ENCODE data around the gene SPSB1.
A peak's percentile ranks its signal among the peaks of the same experiment; 100 is the strongest.

The SPSB1 gene

GRCh38 chr1:9331016-9331415, 38.3 kb downstream of the SPSB1 start:
- TF ChIP-seq POLR2A (IDR thresholded peaks at IDR 0.05; ENCODE audit: low read depth, low read length) (no peak), PAX5 (IDR thresholded peaks at IDR 0.05; ENCODE audit: insufficient read depth, low read length, severe bottlenecking) (no peak), POLR2AphosphoS5 (IDR thresholded peaks at IDR 0.05; ENCODE audit: low read depth, low read length) (no peak), SPI1 (IDR thresholded peaks at IDR 0.05; ENCODE audit: low read depth, low read length) (no peak)

GRCh38 chr1:9331558-9332346, 39.1 kb downstream of the SPSB1 start:
- no peak for FAIRE-seq

More at GRCh38 chr1:9331016-9331415, 38.3 kb downstream of the SPSB1 start:
- DNase-seq (ENCODE audit: insufficient read length, low spot score), result no peak
- no peak for FAIRE-seq

DNA sequence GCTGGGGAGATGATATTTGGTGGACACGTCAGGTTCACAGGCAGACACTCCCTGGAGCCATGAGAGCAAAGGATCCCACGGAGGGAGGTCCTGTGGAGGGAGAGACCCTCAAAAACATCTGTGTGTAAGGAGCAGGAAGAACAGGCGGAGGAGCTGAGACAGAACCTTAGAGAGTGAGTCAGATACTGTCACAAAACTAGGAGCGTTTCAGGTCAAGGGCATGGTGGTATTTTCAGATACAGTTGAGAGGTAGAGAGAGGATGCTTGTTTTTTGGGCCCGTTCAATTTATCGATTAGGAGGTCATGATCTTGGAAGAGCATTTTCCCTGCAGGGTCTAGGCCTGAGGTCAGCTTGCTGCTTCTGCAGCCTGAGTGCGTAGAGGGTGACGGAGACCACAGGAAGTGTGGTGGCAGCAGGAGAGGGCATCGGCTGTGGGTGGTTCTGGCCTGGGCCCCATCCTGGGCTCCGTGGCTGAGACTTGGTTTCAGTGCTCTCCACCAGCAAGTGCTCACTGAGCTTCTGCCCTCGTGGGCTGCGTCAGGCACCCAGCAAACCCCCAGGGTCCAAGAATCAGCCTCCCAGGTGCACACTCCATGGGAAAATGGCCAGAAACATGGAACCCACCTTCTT, 39.9 kb downstream of the SPSB1 start:
- TF ChIP-seq POLR2A (IDR thresholded peaks at IDR 0.05; ENCODE audit: low read depth, low read length) (no peak), SPI1 (IDR thresholded peaks at IDR 0.05; ENCODE audit: low read depth, low read length) (no peak), TAF1 (IDR thresholded peaks at IDR 0.05; ENCODE audit: low read depth, low read length) (no peak), PAX5 (IDR thresholded peaks at IDR 0.05; ENCODE audit: insufficient read depth, low read length, severe bottlenecking) (no peak), POLR2AphosphoS5 (IDR thresholded peaks at IDR 0.05; ENCODE audit: low read depth, low read length) (no peak), POU2F2 (IDR thresholded peaks at IDR 0.05; ENCODE audit: low read depth, low read length) (no peak)
- DNase-seq (ENCODE audit: insufficient read length, low spot score) (no peak), FAIRE-seq (peak; percentile 85)

More at GRCh38 chr1:9331558-9332346, 39.1 kb downstream of the SPSB1 start:
- TF ChIP-seq POLR2AphosphoS5 (IDR thresholded peaks at IDR 0.05; ENCODE audit: low read depth, low read length) (no peak), TAF1 (IDR thresholded peaks at IDR 0.05; ENCODE audit: low read depth, low read length) (no peak), POU2F2 (IDR thresholded peaks at IDR 0.05; ENCODE audit: low read depth, low read length) (no peak), PAX5 (IDR thresholded peaks at IDR 0.05; ENCODE audit: insufficient read depth, low read length, severe bottlenecking) (no peak), SPI1 (IDR thresholded peaks at IDR 0.05; ENCODE audit: low read depth, low read length) (no peak), POLR2A (IDR thresholded peaks at IDR 0.05; ENCODE audit: low read depth, low read length) (no peak)
- DNase-seq (ENCODE audit: insufficient read length, low spot score), result no peak

DNA sequence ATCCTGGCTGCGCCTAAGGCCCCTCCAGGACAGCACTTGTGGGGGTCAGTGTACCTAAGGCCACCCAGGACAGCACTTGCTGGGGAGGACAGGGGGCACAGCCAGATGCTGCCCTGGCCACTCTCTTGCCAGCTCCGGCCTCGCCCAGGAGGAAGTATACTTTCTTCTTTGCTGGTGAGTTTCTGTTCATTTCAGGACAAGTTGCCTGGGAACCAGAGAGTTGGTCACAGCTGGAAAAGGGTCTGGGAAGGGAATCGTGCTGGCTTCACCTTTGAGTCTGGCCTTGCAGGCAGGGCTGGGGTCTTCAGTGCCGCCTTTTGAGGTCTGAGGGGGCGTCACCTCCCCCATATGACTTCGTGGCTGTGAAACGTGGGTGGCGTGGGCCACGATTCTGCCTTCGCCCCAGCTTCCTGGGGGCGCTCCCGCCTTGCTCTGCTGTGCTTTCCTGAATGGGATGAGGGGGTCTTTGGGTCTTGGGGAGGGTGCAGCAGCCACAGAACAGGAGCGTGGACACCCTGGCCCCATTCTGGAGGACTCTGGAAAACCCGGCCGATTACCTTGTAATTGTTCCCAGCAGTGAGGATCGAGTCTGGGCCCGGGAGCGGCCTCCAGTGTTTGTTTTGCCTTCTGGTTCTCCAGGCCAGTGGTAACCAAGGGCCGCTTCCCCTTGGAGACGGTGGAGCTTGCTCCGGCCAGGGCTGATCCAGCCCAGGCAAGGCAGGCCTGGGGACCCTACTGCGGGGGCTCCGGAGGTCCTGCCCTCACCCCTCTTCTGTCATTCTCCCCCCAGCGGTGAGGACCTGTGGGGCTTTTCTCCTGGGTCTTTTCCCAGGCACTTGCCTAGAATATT, 45.9 kb downstream of the SPSB1 start:
- FAIRE-seq (no peak), DNase-seq (ENCODE audit: insufficient read length, low spot score) (no peak)
- TF ChIP-seq SPI1 (IDR thresholded peaks at IDR 0.05; ENCODE audit: low read depth, low read length), result no peak
- TF ChIP-seq POLR2AphosphoS5 (IDR thresholded peaks at IDR 0.05; ENCODE audit: low read depth, low read length), result no peak
- TF ChIP-seq POLR2A (IDR thresholded peaks at IDR 0.05; ENCODE audit: low read depth, low read length), result no peak
- TF ChIP-seq POU2F2 (IDR thresholded peaks at IDR 0.05; ENCODE audit: low read depth, low read length), result no peak
- TF ChIP-seq TAF1 (IDR thresholded peaks at IDR 0.05; ENCODE audit: low read depth, low read length), result no peak
- no peak for TF ChIP-seq PAX5 (IDR thresholded peaks at IDR 0.05; ENCODE audit: insufficient read depth, low read length, severe bottlenecking)

- no peak for TF ChIP-seq POU2F2 (IDR thresholded peaks at IDR 0.05; ENCODE audit: low read depth, low read length)
- no peak for TF ChIP-seq POLR2A (IDR thresholded peaks at IDR 0.05; ENCODE audit: low read depth, low read length)
- TF ChIP-seq SPI1 (IDR thresholded peaks at IDR 0.05; ENCODE audit: low read depth, low read length), result no peak
- DNase-seq (ENCODE audit: insufficient read length, low spot score) (no peak), FAIRE-seq (no peak)
Measured at GRCh38 chr1:9340172-9340854, 47.6 kb downstream of the SPSB1 start.

DNA sequence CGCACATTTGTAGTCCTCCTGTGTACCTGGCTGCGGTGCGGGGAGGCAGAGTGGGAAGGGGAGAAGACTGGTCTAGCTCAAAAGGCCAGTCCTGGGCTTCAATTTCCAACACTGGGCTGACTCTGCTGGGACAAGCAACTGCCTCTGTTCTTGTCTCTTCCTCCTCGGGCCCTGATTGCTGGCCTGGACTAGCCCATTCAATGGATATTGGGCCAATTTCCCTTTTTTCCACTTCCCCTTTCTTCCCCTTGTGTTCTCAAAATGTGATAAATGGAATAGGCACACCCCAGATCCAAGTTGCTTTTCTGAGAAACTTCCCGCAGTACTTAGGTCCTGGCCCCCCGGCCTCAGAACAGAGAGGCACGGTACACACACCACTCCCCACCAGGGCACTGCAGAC, 48.2 kb downstream of the SPSB1 start:
- DNase-seq (ENCODE audit: insufficient read length, low spot score) (no peak), FAIRE-seq (no peak)
- TF ChIP-seq SPI1 (IDR thresholded peaks at IDR 0.05; ENCODE audit: low read depth, low read length) (no peak), TAF1 (IDR thresholded peaks at IDR 0.05; ENCODE audit: low read depth, low read length) (no peak), POU2F2 (IDR thresholded peaks at IDR 0.05; ENCODE audit: low read depth, low read length) (no peak), POLR2A (IDR thresholded peaks at IDR 0.05; ENCODE audit: low read depth, low read length) (no peak), PAX5 (IDR thresholded peaks at IDR 0.05; ENCODE audit: insufficient read depth, low read length, severe bottlenecking) (no peak), POLR2AphosphoS5 (IDR thresholded peaks at IDR 0.05; ENCODE audit: low read depth, low read length) (no peak)

DNA sequence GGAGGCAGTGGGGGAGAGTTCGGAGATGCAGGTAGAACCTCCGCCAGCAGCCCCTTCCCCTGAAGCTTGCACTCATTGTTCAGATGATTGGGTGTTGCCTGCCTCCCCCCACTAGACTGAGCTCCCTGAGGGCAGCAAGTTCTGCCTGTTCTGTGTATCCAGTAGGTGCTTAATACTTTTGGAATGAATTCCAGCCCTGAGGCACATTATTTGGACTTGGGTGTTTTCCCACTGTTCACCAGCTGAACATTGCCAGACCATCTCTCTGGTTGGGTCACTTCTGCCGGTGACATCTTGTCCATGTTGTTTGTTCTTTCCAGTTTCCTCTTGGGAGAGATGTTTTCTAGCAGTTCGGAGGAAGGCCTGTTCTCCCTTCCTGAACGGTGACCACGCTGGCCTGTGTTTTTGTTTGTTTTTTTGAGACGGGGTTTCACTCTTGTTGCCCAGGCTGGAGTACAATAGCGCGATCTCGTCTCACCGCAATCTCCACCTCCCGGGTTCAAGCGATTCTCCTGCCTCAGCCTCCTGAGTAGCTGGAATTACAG, 48.7 kb downstream of the SPSB1 start:
- FAIRE-seq (no peak), DNase-seq (ENCODE audit: insufficient read length, low spot score) (no peak)
- TF ChIP-seq SPI1 (IDR thresholded peaks at IDR 0.05; ENCODE audit: low read depth, low read length), result no peak
- no peak for TF ChIP-seq PAX5 (IDR thresholded peaks at IDR 0.05; ENCODE audit: insufficient read depth, low read length, severe bottlenecking)
- TF ChIP-seq POU2F2 (IDR thresholded peaks at IDR 0.05; ENCODE audit: low read depth, low read length), result no peak
- TF ChIP-seq TAF1 (IDR thresholded peaks at IDR 0.05; ENCODE audit: low read depth, low read length), result no peak
- no peak for TF ChIP-seq POLR2A (IDR thresholded peaks at IDR 0.05; ENCODE audit: low read depth, low read length)
- no peak for TF ChIP-seq POLR2AphosphoS5 (IDR thresholded peaks at IDR 0.05; ENCODE audit: low read depth, low read length)

DNA sequence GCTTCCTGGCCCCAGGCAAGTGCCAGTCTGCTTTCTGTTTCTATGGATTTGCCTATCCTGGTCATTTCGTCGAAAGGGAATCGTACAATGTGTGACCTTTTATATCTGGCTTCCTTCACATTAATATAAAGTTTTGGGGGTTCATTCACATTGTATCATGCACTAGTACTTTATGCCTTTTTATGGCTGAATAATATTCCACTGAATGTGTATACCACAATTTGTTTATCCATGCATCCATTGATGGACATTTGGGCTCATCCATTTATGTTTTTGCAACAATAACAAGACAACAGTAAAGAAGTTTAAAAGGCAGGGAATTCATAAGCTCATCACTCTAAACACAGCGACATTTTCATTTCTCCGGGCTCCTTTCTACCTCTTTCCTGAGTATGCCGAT, 50.6 kb downstream of the SPSB1 start:
- no peak for DNase-seq (ENCODE audit: insufficient read length, low spot score)
- TF ChIP-seq SPI1 (IDR thresholded peaks at IDR 0.05; ENCODE audit: low read depth, low read length) (no peak), PAX5 (IDR thresholded peaks at IDR 0.05; ENCODE audit: insufficient read depth, low read length, severe bottlenecking) (no peak), TAF1 (IDR thresholded peaks at IDR 0.05; ENCODE audit: low read depth, low read length) (no peak), POLR2A (IDR thresholded peaks at IDR 0.05; ENCODE audit: low read depth, low read length) (no peak), POLR2AphosphoS5 (IDR thresholded peaks at IDR 0.05; ENCODE audit: low read depth, low read length) (no peak), POU2F2 (IDR thresholded peaks at IDR 0.05; ENCODE audit: low read depth, low read length) (no peak)
- FAIRE-seq, result no peak

Measured in GM12891 (cell line).